Pancreas (tissue), 10 donors: ENCODE results near the gene TAF11L13. TPM values are rescaled to one million over a fixed set of nuclear protein-coding genes. Genes with fewer than 3 reads are reported as not detected.
A peak's percentile ranks its signal among the peaks of the same experiment; 100 is the strongest.

Experiments
- ATAC-seq, 4 donors: fragments of 200-7000 bp; cut with Tn5 transposase; one replicate each; pipeline versions ENCODE4 v1.8.0 to v1.9.1; 2020; ENCODE audit warnings: mild to moderate bottlenecking in 4 of 4, moderate library complexity in 4 of 4
- DNase-seq, 6 donors: peaks; one replicate each; pipeline ENCODE4 v3.0.0-alpha.2; 2020
- FAIRE-seq: peaks from 2 replicates; lab custom pipeline; 2012; peaks lifted over from hg19 to GRCh38; lab: Jason Lieb, UNC
- H3K27ac ChIP-seq, 4 donors: fragments of 200-600 bp; sonication (generic); 1 replicate in 3 of 4; 2 replicates in 1 of 4; pipeline versions ENCODE4 v1.5.0 to v1.8.0; 2020
- H3K27me3 ChIP-seq, 4 donors: fragments of 200-600 bp; one replicate each; pipeline ENCODE4 v1.8.0; 2021
- H3K36me3 ChIP-seq, 3 donors: fragments of 200-600 bp; sonication (generic) in 1 of 3; one replicate each; pipeline versions ENCODE4 v1.5.0 to v1.8.0; 2020 to 2021
- H3K4me1 ChIP-seq, 3 donors: fragments of 200-600 bp; one replicate each; pipeline ENCODE4 v1.8.0; 2021
- H3K4me3 ChIP-seq, 4 donors: fragments of 200-600 bp; sonication (generic) in 2 of 4; one replicate each; pipeline versions ENCODE4 v1.5.0 to v1.8.0; 2020 to 2021
- H3K9me3 ChIP-seq, 4 donors: fragments of 200-600 bp; one replicate each; pipeline ENCODE4 v1.8.0; 2021
- CTCF ChIP-seq, 4 donors: fragments of 200-600 bp; sonication (generic) in 3 of 4; IDR thresholded peaks; one replicate each; pipeline versions ENCODE4 v1.5.0 to v1.8.0; 2021; ENCODE audit warnings: antibody characterized with exemption in 4 of 4
- WGBS, 2 donors: extraction: QIAGEN DNeasy Blood & Tissue Kit; methylation state at CpG; one replicate each; pipeline ENCODE4 v1.1.7; 2013; 5-methylcytosine and 5-hydroxymethylcytosine counted together
- intact Hi-C, 3 donors: fragments of 100-400 bp; cut with DNase I; formaldehyde crosslinking; loops; one replicate each; pipeline versions ENCODE4 v1.11.1 to v1.14.2; 2022
- polyA plus RNA-seq, 2 donors: library from polyadenylated mRNA; stranded (reverse); fragments of 200-250 nt; gene quantifications; one replicate each; pipeline ENCODE4 v1.2.3, GENCODE V29; 2013
- total RNA-seq, 6 donors: library from RNA; stranded (reverse); fragmentation: NEBNext Ultra II Directional in 4 of 6; extraction: Animal tissue kit (Norgen Biotek cat#: 25700) in 4 of 6; gene quantifications; one replicate each; pipeline versions ENCODE4 v1.2.1 to v1.2.4, GENCODE V29; 2021 to 2023
- donor health status: healthy with polysubstance abuse.
- donor health status: DM: no; HTN: no; CAD: no; lungs with moderate emphysema.
- donor health status: DM: no; HTN: no; CAD: no.
- donor health status: control.
- donor health status: control.
- donor health status: Bipolar disorder and iron deficiency.
- donor health status: DM: yes; HTN: yes; CAD: no.
- donor health status: DM: no; HTN: no; CAD: no.
- donor health status: DM: no; HTN: no; CAD: no.
- donor health status: DM: yes; HTN: yes; CAD: no.

Gene TAF11L13
- total and polyA plus RNA-seq, 8 donors = not detected

GRCh38 chr5:17655921-17656320 lies 24.0 kb downstream of the TAF11L13 start:
- TF ChIP-seq CTCF (IDR thresholded peaks at IDR 0.05) = no peak
- no peaks in the 10 kb centered on the region for H3K36me3 ChIP-seq
- DNase-seq (no peak), ATAC-seq (no peak), FAIRE-seq (no peak)
- intact Hi-C loops = no loop called here
- 51 to 65% methylated on average over 6 of the region's 6 CpGs for WGBS, 2 donors
- no peaks in the 10 kb centered on the region for H3K27me3 ChIP-seq
- no peaks in the 10 kb centered on the region for H3K4me1 ChIP-seq
- H3K27ac ChIP-seq = no peak overlapping the region
- no peak overlapping the region for H3K4me3 ChIP-seq
- H3K9me3 ChIP-seq = no peaks in the 10 kb centered on the region

GRCh38 chr5:17663182-17663581 lies 31.3 kb downstream of the TAF11L13 start:
- ATAC-seq (no peak), FAIRE-seq (no peak), DNase-seq (no peak)
- Histone ChIP-seq H3K4me1 (no peaks in the 10 kb centered on the region), H3K4me3 (no peak overlapping the region), H3K36me3 (no peaks in the 10 kb centered on the region), H3K9me3 (no peaks in the 10 kb centered on the region), H3K27ac (no peak overlapping the region), H3K27me3 (no peaks in the 10 kb centered on the region)
- WGBS, 2 donors = 49 to 59% methylated on average over 8 of the region's 8 CpGs
- no peak for TF ChIP-seq CTCF (IDR thresholded peaks at IDR 0.05)
- intact Hi-C loops = no loop called here

GRCh38 chr5:17665836-17666235 lies 33.9 kb downstream of the TAF11L13 start:
- Histone ChIP-seq H3K27ac (no peak overlapping the region), H3K9me3 (no peaks in the 10 kb centered on the region), H3K36me3 (no peaks in the 10 kb centered on the region), H3K27me3 (no peaks in the 10 kb centered on the region), H3K4me1 (no peaks in the 10 kb centered on the region), H3K4me3 (no peak overlapping the region)
- no peak for ATAC-seq
- intact Hi-C loops = no loop called here
- 88% methylated on average over 2 of the region's 2 CpGs for WGBS, 2 donors
- no peak for DNase-seq
- FAIRE-seq = no peak
- TF ChIP-seq CTCF (IDR thresholded peaks at IDR 0.05) = no peak

- DNase-seq = no peak
- intact Hi-C loops = no loop called here
- 73 to 91% methylated on average over 3 of the region's 3 CpGs for WGBS, 2 donors
- FAIRE-seq = no peak
- no peaks in the 10 kb centered on the region for H3K36me3 ChIP-seq
- H3K27ac ChIP-seq = no peak overlapping the region
- no peaks in the 10 kb centered on the region for H3K4me1 ChIP-seq
- H3K9me3 ChIP-seq = no peaks in the 10 kb centered on the region
- H3K4me3 ChIP-seq = no peak overlapping the region
- H3K27me3 ChIP-seq = no peaks in the 10 kb centered on the region
- no peak for TF ChIP-seq CTCF (IDR thresholded peaks at IDR 0.05)
- no peak for ATAC-seq
Observed at GRCh38 chr5:17666726-17667235, 34.9 kb downstream of the TAF11L13 start.

GRCh38 chr5:17670353-17670752 lies 38.5 kb downstream of the TAF11L13 start:
- Histone ChIP-seq H3K27ac (no peak overlapping the region), H3K9me3 (no peaks in the 10 kb centered on the region), H3K4me1 (no peaks in the 10 kb centered on the region), H3K36me3 (no peaks in the 10 kb centered on the region), H3K4me3 (no peak overlapping the region), H3K27me3 (no peaks in the 10 kb centered on the region)
- 84 to 94% methylated on average over 13 to 14 of the region's 14 CpGs for WGBS, 2 donors
- ATAC-seq (no peak), FAIRE-seq (no peak), DNase-seq (peak in 1 of 6 donors; percentile 64)
- intact Hi-C loops = no loop called here
- no peak for TF ChIP-seq CTCF (IDR thresholded peaks at IDR 0.05)
